ENCODE measurements around the gene UGT1A10.
"Not testable (repeated sequence)": the region's sequence is repeated elsewhere in the genome, so short reads cannot be mapped to it uniquely, and the experiment has no call there.

Gene UGT1A10

DNA sequence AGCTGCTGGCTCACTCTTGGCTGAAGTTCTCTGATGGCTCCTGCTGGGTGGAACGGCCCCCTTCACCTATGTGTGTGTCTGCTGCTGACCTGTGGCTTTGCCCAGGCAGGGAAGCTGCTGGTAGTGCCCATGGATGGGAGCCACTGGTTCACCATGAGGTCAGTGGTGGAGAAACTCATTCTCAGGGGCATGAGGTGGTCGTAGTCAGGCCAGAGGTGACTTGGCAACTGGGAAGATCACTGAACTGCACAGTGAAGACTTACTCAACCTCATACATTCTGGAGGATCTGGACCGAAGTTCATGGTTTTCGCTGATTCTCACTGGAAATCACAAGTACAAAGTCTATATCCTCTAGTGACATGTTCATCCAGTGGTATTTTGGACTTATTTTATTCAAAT lies 32.7 kb upstream of the UGT1A10 start:
- DNase-seq (ENCODE audit: low read depth), result no peak
- H3K4me3 ChIP-seq (ENCODE audit: control insufficient read depth, low read depth, low read length), result no peak overlapping the region
- TF ChIP-seq, protein P1, sequence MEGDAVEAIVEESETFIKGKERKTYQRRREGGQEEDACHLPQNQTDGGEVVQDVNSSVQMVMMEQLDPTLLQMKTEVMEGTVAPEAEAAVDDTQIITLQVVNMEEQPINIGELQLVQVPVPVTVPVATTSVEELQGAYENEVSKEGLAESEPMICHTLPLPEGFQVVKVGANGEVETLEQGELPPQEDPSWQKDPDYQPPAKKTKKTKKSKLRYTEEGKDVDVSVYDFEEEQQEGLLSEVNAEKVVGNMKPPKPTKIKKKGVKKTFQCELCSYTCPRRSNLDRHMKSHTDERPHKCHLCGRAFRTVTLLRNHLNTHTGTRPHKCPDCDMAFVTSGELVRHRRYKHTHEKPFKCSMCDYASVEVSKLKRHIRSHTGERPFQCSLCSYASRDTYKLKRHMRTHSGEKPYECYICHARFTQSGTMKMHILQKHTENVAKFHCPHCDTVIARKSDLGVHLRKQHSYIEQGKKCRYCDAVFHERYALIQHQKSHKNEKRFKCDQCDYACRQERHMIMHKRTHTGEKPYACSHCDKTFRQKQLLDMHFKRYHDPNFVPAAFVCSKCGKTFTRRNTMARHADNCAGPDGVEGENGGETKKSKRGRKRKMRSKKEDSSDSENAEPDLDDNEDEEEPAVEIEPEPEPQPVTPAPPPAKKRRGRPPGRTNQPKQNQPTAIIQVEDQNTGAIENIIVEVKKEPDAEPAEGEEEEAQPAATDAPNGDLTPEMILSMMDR (conservative IDR thresholded peaks at IDR 0.05; ENCODE audit: control insufficient read depth, insufficient read depth, low read depth, low read length), result no peak

DNA sequence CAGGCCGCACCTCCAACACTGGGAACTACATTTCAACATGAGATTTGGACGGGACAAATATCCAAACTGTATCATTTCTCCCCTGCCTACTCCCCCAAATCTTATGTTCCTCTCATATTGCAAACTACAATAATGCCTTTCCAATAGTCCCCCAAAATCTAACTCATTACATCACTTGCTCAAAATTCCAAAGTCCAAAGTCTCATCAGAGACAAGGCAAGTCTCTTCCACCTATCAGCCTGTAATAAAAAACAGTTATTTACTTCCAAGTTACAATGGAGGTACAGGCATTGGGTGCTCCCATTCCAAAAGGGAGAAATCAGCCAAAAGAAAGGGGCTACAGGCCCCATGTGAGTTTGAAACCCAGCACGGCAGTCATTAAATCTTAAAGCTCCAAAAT lies 31.4 kb upstream of the UGT1A10 start:
- no peak for DNase-seq (ENCODE audit: low read depth)
- TF ChIP-seq, protein P1 (conservative IDR thresholded peaks at IDR 0.05; ENCODE audit: control insufficient read depth, insufficient read depth, low read depth, low read length), result no peak
- no peak overlapping the region for H3K4me3 ChIP-seq (ENCODE audit: control insufficient read depth, low read depth, low read length)

DNA sequence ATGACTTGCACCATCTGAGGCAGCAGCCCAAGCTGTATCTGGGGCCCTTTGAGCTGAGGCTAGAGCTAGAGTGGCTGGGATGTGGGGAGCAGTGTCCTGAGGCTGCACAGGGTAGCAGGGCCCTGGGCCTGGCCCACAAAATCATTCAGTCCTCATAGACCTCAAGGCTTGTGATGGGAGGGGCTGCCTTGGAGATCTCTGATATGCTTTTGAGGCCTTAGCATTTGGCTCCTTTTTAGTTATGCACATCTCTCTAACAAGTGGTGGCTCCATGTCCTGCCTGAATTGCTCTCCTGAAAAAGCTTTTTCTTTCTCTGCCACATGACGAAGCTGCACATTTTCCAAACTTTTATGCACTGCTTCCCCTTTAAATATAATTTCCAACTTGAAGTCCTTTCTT lies 30.6 kb upstream of the UGT1A10 start:
- TF ChIP-seq, protein P1 (conservative IDR thresholded peaks at IDR 0.05; ENCODE audit: control insufficient read depth, insufficient read depth, low read depth, low read length), result no peak
- H3K4me3 ChIP-seq (ENCODE audit: control insufficient read depth, low read depth, low read length), result no peak overlapping the region
- DNase-seq (ENCODE audit: low read depth), result no peak

DNA sequence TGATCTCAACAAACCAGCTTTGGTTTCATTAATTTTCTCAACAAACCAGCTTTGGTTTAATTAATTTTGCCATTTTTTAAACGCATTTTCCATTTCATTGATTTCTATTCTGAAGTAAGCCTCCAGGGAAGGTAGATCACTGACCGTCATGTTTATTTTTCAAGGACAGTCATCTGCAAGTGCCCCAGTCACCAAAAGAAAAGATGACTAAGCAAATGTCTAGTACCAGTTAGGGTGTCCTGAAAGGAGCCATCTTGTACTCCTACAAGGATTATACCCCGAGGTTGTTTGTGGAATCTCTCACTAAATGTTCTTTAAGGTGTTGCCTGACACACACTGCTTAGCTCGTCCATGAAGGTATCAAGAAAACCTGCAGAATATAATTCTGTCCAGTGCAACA lies 25.0 kb upstream of the UGT1A10 start:
- TF ChIP-seq, protein P1 (conservative IDR thresholded peaks at IDR 0.05; ENCODE audit: control insufficient read depth, insufficient read depth, low read depth, low read length), result no peak
- no peak overlapping the region for H3K4me3 ChIP-seq (ENCODE audit: control insufficient read depth, low read depth, low read length)
- DNase-seq (ENCODE audit: low read depth), result no peak

DNA sequence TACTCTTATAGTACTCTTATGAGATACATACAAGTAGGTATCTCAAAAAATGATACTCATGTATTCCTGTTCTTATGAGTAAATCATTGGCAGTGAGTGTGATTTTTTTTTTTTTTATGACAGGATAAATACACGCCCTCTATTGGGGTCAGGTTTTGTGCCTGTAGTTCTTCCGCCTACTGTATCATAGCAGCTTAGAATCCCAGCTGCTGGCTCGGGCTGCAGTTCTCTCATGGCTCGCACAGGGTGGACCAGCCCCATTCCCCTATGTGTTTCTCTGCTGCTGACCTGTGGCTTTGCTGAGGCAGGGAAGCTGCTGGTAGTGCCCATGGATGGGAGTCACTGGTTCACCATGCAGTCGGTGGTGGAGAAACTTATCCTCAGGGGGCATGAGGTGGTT lies 18.8 kb upstream of the UGT1A10 start, which contains the start of gene UGT1A8:
Gene UGT1A8 (plus strand): TSS at position 158 of the 400 bp plus-strand sequence. CDS start 75 bp downstream, at position 233.
- not testable (repeated sequence) for DNase-seq (ENCODE audit: low read depth); H3K4me3 ChIP-seq (ENCODE audit: control insufficient read depth, low read depth, low read length)

DNA sequence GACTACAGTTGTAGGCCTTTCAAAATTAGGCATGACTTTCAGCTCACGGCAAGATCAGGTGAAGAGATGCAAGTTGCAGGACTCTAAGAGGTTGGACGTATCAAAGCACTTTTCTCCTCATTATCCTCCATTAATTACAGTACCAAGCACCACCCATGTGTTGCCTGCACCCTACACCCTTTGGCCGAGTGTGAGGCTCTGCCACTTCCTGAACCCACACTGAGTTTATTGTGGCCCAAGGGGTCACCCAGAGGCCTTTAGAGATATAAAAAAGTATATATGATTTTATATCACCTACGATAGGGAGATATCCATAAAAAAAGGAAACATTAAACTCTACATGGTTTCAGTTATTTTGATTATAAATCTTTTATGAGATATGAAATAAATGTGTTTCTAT lies 16.0 kb upstream of the UGT1A10 start:
- no peak for DNase-seq (ENCODE audit: low read depth)
- H3K4me3 ChIP-seq (ENCODE audit: control insufficient read depth, low read depth, low read length), result no peak overlapping the region
- TF ChIP-seq, protein P1 (conservative IDR thresholded peaks at IDR 0.05; ENCODE audit: control insufficient read depth, insufficient read depth, low read depth, low read length), result no peak

DNA sequence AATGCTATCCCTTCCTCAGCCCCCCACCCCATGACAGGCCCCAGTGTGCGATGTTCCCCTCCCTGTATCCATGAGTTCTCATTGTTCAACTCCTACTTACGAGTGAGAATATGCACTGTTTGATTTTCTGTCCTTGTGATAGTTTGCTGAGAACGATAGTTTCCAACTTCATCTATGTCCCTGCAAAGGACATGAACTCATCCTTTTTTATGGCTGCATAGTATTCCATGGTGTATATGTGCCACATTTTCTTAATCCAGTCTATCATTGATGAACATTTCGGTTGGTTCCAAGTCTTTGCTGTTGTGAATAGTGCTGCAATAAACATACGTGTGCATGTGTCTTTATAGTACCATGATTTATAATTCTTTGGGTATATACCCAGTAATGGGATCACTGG lies 14.4 kb upstream of the UGT1A10 start:
- DNase-seq (ENCODE audit: low read depth), result not testable (repeated sequence)

DNA sequence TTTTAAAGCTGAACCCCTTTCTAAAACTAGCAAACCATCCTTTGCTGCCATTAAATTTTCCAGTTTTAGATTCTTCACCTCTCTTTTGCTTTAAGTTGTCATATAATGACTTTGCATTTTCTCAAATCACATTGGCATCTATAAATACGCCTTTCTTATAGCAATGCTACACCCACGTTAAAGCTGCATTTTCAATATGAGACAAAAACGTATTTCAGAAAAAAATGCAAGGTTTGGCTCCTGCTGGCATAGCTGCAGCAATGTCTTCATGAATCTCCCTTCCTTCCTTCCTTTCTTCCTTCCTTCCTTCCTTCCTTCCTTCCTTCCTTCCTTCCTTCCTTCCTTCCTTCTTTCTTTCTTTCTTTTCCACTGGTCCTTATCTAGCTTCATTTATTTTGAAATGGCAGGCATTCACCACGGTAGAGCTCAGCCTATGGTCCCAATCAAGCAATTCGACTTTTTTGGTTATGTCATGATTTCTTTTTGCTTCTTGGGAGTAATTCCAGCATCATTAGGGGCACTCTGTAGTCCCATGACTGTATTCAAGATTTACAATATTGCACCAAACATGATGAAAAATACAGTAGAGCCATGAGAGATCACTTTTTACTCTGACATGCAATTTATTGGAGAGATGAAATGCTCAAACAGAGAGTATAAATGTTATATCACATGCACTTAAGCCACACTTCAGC lies 8.8 kb upstream of the UGT1A10 start:
- H3K4me3 ChIP-seq (ENCODE audit: control insufficient read depth, low read depth, low read length), result no peak overlapping the region
- no peak for DNase-seq (ENCODE audit: low read depth)
- TF ChIP-seq, protein P1 (conservative IDR thresholded peaks at IDR 0.05; ENCODE audit: control insufficient read depth, insufficient read depth, low read depth, low read length), result no peak

More for the DNA sequence above, 14.4 kb upstream of the UGT1A10 start:
- not testable (repeated sequence) for H3K4me3 ChIP-seq (ENCODE audit: control insufficient read depth, low read depth, low read length)

Measured in fibroblast of mammary gland (primary cell).